Keratinocyte (primary cell): ENCODE measurements around the gene SYNCRIP. TPM values are rescaled to one million over a fixed set of nuclear protein-coding genes. Genes with fewer than 3 reads are reported as not detected.
"Not testable (repeated sequence)": the region's sequence is repeated elsewhere in the genome, so short reads cannot be mapped to it uniquely, and the experiment has no call there.

ENCODE experiments used
- DNase-seq: peaks from one replicate; pipeline ENCODE4 v3.0.0-alpha.2; 2011; ENCODE audit warnings: low read depth, missing footprints, low spot score
- FAIRE-seq: peaks from 2 replicates; lab custom pipeline; 2011; peaks lifted over from hg19 to GRCh38; lab: Jason Lieb, UNC
- H2AFZ ChIP-seq: 2 replicates; pipeline ENCODE4 v1.6.0; 2012; ENCODE audit warnings: low read length, control low read depth, inconsistent platforms; ENCODE audit not compliant: control insufficient read depth
- H3K27ac ChIP-seq: 2 replicates; pipeline ENCODE4 v1.5.1; 2011; ENCODE audit warnings: low read length; ENCODE audit not compliant: control insufficient read depth, insufficient read depth
- H3K27me3 ChIP-seq: 3 replicates; pipeline ENCODE4 v1.6.0; 2011; ENCODE audit warnings: low read length; ENCODE audit not compliant: control insufficient read depth, insufficient read depth; ENCODE audit errors: extremely low read depth
- H3K36me3 ChIP-seq, 2 experiments: 2 replicates in 1 of 2; 3 replicates in 1 of 2; pipeline ENCODE4 v1.5.1; 2011; ENCODE audit warnings: low read length in 2 of 2, mild to moderate bottlenecking in 1 of 2; ENCODE audit not compliant: control insufficient read depth in 2 of 2, insufficient read depth in 2 of 2; ENCODE audit errors: extremely low read depth in 1 of 2
- H3K4me1 ChIP-seq: 3 replicates; pipeline ENCODE4 v1.5.1; 2011; ENCODE audit warnings: low read length; ENCODE audit not compliant: control insufficient read depth, insufficient read depth; ENCODE audit errors: extremely low read depth
- H3K4me2 ChIP-seq: 3 replicates; pipeline ENCODE4 v1.6.0; 2011; ENCODE audit warnings: low read depth, low read length; ENCODE audit not compliant: control insufficient read depth, insufficient read depth; ENCODE audit errors: extremely low read depth
- H3K4me3 ChIP-seq, 3 experiments: fragments of 200-600 bp in 1 of 3; sonication (generic) in 1 of 3; 2 replicates in 2 of 3; 3 replicates in 1 of 3; pipeline ENCODE4 v1.5.1; 2011 to 2016; ENCODE audit warnings: low read length in 3 of 3, mild to moderate bottlenecking in 3 of 3, control low read depth in 2 of 3, inconsistent platforms in 1 of 3, low read depth in 1 of 3, mixed read lengths in 1 of 3, mixed run types in 1 of 3, moderate library complexity in 1 of 3; ENCODE audit not compliant: control insufficient read depth in 2 of 3, insufficient read depth in 2 of 3; ENCODE audit errors: extremely low read depth in 1 of 3
- H3K79me2 ChIP-seq: 2 replicates; pipeline ENCODE4 v1.6.0; 2012; ENCODE audit warnings: low read length; ENCODE audit not compliant: control insufficient read depth, insufficient read depth
- H3K9ac ChIP-seq: 3 replicates; pipeline ENCODE4 v1.6.0; 2011; ENCODE audit warnings: low read length; ENCODE audit not compliant: control insufficient read depth, insufficient read depth; ENCODE audit errors: extremely low read depth
- H3K9me1 ChIP-seq: 3 replicates; pipeline ENCODE4 v1.6.0; 2011; ENCODE audit warnings: low read length; ENCODE audit not compliant: control insufficient read depth, insufficient read depth; ENCODE audit errors: extremely low read depth
- H3K9me3 ChIP-seq: 2 replicates; pipeline ENCODE4 v1.5.1; 2012; ENCODE audit warnings: low read depth, low read length; ENCODE audit not compliant: control insufficient read depth
- H4K20me1 ChIP-seq: 3 replicates; pipeline ENCODE4 v1.6.0; 2011; ENCODE audit warnings: low read length; ENCODE audit not compliant: control insufficient read depth, insufficient read depth; ENCODE audit errors: extremely low read depth
- EZH2 ChIP-seq: IDR thresholded peaks from one replicate; pipeline ENCODE4 v1.6.1; 2012; ENCODE audit warnings: inconsistent platforms, mild to moderate bottlenecking, low read length, moderate library complexity
- dilution Hi-C: fragments of 300-500 bp; cut with MboI; formaldehyde crosslinking; loops from one replicate; pipeline ENCODE4 v1.7.0; 2020; ENCODE audit warnings: low sequenced_read_pairs; ENCODE audit not compliant: extremely low pct_ligation_motif_present
- polyA plus RNA-seq, 5 experiments: library from polyadenylated mRNA; depleted of rRNA in 3 of 5; stranded (reverse) in 3 of 5; stranded (forward) in 1 of 5; unstranded in 1 of 5; fragments of >200 nt; gene quantifications; 1 replicate in 1 of 5; 2 replicates in 3 of 5; 3 replicates in 1 of 5; pipeline versions ENCODE4 v1.2.1 to v1.2.3, GENCODE V29; 2011 to 2012; ENCODE audit warnings: missing spikeins in 2 of 5, low read depth in 1 of 5, low replicate concordance in 1 of 5
- small RNA-seq, 3 experiments: library from RNA; depleted of rRNA; stranded (forward); fragments of <200 nt; gene quantifications; one replicate each; pipeline ENCODE3, GENCODE V24; 2012; ENCODE audit warnings: low read depth in 3 of 3, low replicate concordance in 1 of 3; ENCODE audit not compliant: insufficient read length in 3 of 3
- TF ChIP-seq, protein P1 (sequence below), 3 experiments: IDR thresholded peaks in 1 of 3; conservative IDR thresholded peaks in 1 of 3; optimal IDR thresholded peaks in 1 of 3; 2 replicates in 2 of 3; 3 replicates in 1 of 3; pipeline versions ENCODE3 to v1.5.1; 2011; ENCODE audit warnings: low read length in 3 of 3, mild to moderate bottlenecking in 3 of 3, moderate library complexity in 2 of 3, control low read depth in 1 of 3, inconsistent platforms in 1 of 3; ENCODE audit not compliant: insufficient read depth in 2 of 3; ENCODE audit errors: extremely low read depth in 1 of 3

SYNCRIP gene
- polyA plus RNA-seq, 1 donor (not counting 4 experiments of a cell fraction or from before 2014, with no cell fraction given): 56.8 TPM

GRCh38 chr6:85565736-85566135 is 77.0 kb downstream of the SYNCRIP start:
- H3K9me3 ChIP-seq: no peaks in the 10 kb centered on the region
- peak; percentile 17 for FAIRE-seq
- peaks cover 5 to 7% of the 10 kb centered on the region in 2 experiments for H3K36me3 ChIP-seq
- no peak for TF ChIP-seq EZH2
- TF ChIP-seq, protein P1, sequence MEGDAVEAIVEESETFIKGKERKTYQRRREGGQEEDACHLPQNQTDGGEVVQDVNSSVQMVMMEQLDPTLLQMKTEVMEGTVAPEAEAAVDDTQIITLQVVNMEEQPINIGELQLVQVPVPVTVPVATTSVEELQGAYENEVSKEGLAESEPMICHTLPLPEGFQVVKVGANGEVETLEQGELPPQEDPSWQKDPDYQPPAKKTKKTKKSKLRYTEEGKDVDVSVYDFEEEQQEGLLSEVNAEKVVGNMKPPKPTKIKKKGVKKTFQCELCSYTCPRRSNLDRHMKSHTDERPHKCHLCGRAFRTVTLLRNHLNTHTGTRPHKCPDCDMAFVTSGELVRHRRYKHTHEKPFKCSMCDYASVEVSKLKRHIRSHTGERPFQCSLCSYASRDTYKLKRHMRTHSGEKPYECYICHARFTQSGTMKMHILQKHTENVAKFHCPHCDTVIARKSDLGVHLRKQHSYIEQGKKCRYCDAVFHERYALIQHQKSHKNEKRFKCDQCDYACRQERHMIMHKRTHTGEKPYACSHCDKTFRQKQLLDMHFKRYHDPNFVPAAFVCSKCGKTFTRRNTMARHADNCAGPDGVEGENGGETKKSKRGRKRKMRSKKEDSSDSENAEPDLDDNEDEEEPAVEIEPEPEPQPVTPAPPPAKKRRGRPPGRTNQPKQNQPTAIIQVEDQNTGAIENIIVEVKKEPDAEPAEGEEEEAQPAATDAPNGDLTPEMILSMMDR (optimal IDR thresholded peaks at IDR 0.05 in 1 of 3, IDR thresholded peaks at IDR 0.05 in 1 of 3, conservative IDR thresholded peaks at IDR 0.05 in 1 of 3; ENCODE audit: extremely low read depth in 1 of 3, insufficient read depth in 2 of 3, low read length in 3 of 3): no peak
- H3K9me1 ChIP-seq: no peaks in the 10 kb centered on the region
- no peak overlapping the region for H3K4me2 ChIP-seq
- H3K27ac ChIP-seq: no peak overlapping the region
- H3K4me3 ChIP-seq: no peak overlapping the region
- no peaks in the 10 kb centered on the region for H3K79me2 ChIP-seq
- no peaks in the 10 kb centered on the region for H3K27me3 ChIP-seq
- H3K9ac ChIP-seq: no peak overlapping the region
- no peak overlapping the region for H2AFZ ChIP-seq
- peaks cover 5% of the 10 kb centered on the region for H3K4me1 ChIP-seq
- dilution Hi-C loops: no loop called here
- DNase-seq: no peak
- no peaks in the 10 kb centered on the region for H4K20me1 ChIP-seq

- H3K9me3 ChIP-seq, DNase-seq, H3K4me2 ChIP-seq, dilution Hi-C loops, H4K20me1 ChIP-seq, H3K36me3 ChIP-seq, H3K4me3 ChIP-seq, H3K27me3 ChIP-seq, H3K4me1 ChIP-seq, H2AFZ ChIP-seq, H3K27ac ChIP-seq, FAIRE-seq, H3K9me1 ChIP-seq, H3K9ac ChIP-seq, H3K79me2 ChIP-seq: not testable (repeated sequence)
Observed at GRCh38 chr6:85564223-85564622, 78.5 kb downstream of the SYNCRIP start.

Small RNA genes lying within 50 kb of the gene (small RNA-seq; reads per million reads assigned to genes)
- gene SNORD50B: 0 reads per million in 3 experiments

Other genes starting within 250 kb of the SYNCRIP start
- 114 to 280 TPM (median 268 TPM) in 3 replicates for gene NT5E, start 192.8 kb downstream of the SYNCRIP start, polyA plus RNA-seq
- 54.5 to 97.5 TPM (median 75.8 TPM) in 3 replicates for gene SNX14, start 49.0 kb downstream of the SYNCRIP start, polyA plus RNA-seq